Activated effector memory CD4-positive, alpha-beta T cell treated with Interleukin-2 at 50 U/mL for 16 hours (primary cell): ENCODE results near the gene NATD1.
A peak's percentile ranks its signal among the peaks of the same experiment; 100 is the strongest.

ENCODE experiments used
- DNase-seq: peaks from one replicate; pipeline ENCODE4 v3.0.0-alpha.2; 2020

NATD1 gene

GRCh38 chr17:21252796-21253645, at the start of gene NATD1:
Gene NATD1, minus strand, starts transcription at chr17:21253410. Its CDS starts 146 bp downstream, at chr17:21253264.
- DNase-seq, result peak; percentile 72

GRCh38 chr17:21301593-21302550, 48.7 kb upstream of the NATD1 start:
- no peak for DNase-seq

- no peak for DNase-seq
Measured at GRCh38 chr17:21300601-21301571, 47.7 kb upstream of the NATD1 start.

- DNase-seq, result no peak
Measured at GRCh38 chr17:21299981-21300600, 46.9 kb upstream of the NATD1 start.

GRCh38 chr17:21298983-21299519, 45.8 kb upstream of the NATD1 start:
- DNase-seq, result no peak

GRCh38 chr17:21298056-21298982, 45.1 kb upstream of the NATD1 start:
- no peak for DNase-seq

- DNase-seq, result no peak
Measured at GRCh38 chr17:21297597-21297996, 44.4 kb upstream of the NATD1 start.

GRCh38 chr17:21297026-21297520, 43.9 kb upstream of the NATD1 start:
- no peak for DNase-seq

- no peak for DNase-seq
Measured at GRCh38 chr17:21296097-21297025, 43.2 kb upstream of the NATD1 start.

- DNase-seq, result no peak
Measured at GRCh38 chr17:21295036-21295952, 42.1 kb upstream of the NATD1 start.

- DNase-seq, result no peak
Measured at GRCh38 chr17:21294321-21295035, 41.3 kb upstream of the NATD1 start.

GRCh38 chr17:21293831-21294210, 40.6 kb upstream of the NATD1 start:
- DNase-seq, result no peak

GRCh38 chr17:21292867-21293830, 39.9 kb upstream of the NATD1 start:
- DNase-seq, result no peak

GRCh38 chr17:21291862-21292261, 38.7 kb upstream of the NATD1 start:
- no peak for DNase-seq

- DNase-seq, result no peak
Measured at GRCh38 chr17:21291357-21291756, 38.1 kb upstream of the NATD1 start.
